Heart left ventricle (tissue), 13 donors: Measurements from ENCODE around the gene GUCD1.

Source experiments
- CTCF ChIP-seq, 12 donors: fragments of 200-600 bp; sonication (generic) in 4 of 12; IDR thresholded peaks; one replicate each; pipeline versions ENCODE4 v1.5.0 to v1.8.0; 2018 to 2022; ENCODE audit warnings: antibody characterized with exemption in 12 of 12, mild to moderate bottlenecking in 5 of 12
- POLR2A ChIP-seq, 2 donors: fragments of 450-650 bp; IDR thresholded peaks; one replicate each; pipeline ENCODE4 v1.6.1; 2017; ENCODE audit warnings: antibody characterized with exemption in 2 of 2, mild to moderate bottlenecking in 2 of 2, moderate library complexity in 2 of 2
- donor health status: ischemic (EF 13 %, LVEDD 7.1; RV severe dilation, severe dysfunction).
- donor health status: DM: no; HTN: yes; CAD: no.
- donor health status: DM: no; HTN: no; CAD: no.
- donor health status: ischemic (EF 25% LVEDD 6.9; RV normal size, moderate dysfunction).
- donor health status: ischemic (EF 25% LVEDD 5.7; RV mildly dilated, moderate dysfunction).
- donor health status: ischemic (EF 35%, LVEDD 5.7; RV mildly dilated, moderate dysfunction).
- donor health status: nonischemic (EF 11% LVEDD 7.7; RV severe dilation, severe dysfunction).
- donor health status: DM: yes; HTN: yes; CAD: no.
- donor health status: PGD.
- donor health status: ischemic (EF 29% LVEDD 5.4; RV normal size, mild dysfunction).
- donor health status: nonischemic (EF 23%, LVEDD 6.1; RV moderate dilation, normal function).

GRCh38 chr22:24504540-24504939 lies 50.4 kb downstream of the GUCD1 start:
- no peak for TF ChIP-seq CTCF (IDR thresholded peaks at IDR 0.05)
- no peak for TF ChIP-seq POLR2A (IDR thresholded peaks at IDR 0.05)
